Transverse colon (tissue), 4 donors: ENCODE measurements around the gene SNTG2. TPM values are rescaled to one million over a fixed set of nuclear protein-coding genes. Genes with fewer than 3 reads are reported as not detected.

ENCODE experiments used
- DNase-seq: peaks from one replicate; pipeline ENCODE4 v3.0.0-alpha.2; 2019
- H3K27ac ChIP-seq, 4 donors: fragments of 200-600 bp; sonication (generic); 2 replicates each; pipeline ENCODE4 v1.5.1; 2016 to 2018; ENCODE audit warnings: inconsistent platforms in 4 of 4
- H3K27me3 ChIP-seq: fragments of 200-600 bp; sonication (generic); 2 replicates; pipeline ENCODE4 v1.5.1; 2017; ENCODE audit warnings: inconsistent platforms
- H3K36me3 ChIP-seq, 4 donors: fragments of 200-600 bp; sonication (generic); 2 replicates each; pipeline ENCODE4 v1.5.1; 2017 to 2019; ENCODE audit warnings: inconsistent platforms in 4 of 4
- H3K4me1 ChIP-seq, 4 donors: fragments of 200-600 bp; sonication (generic); 2 replicates each; pipeline ENCODE4 v1.5.1; 2017 to 2020; ENCODE audit warnings: inconsistent platforms in 4 of 4
- H3K4me3 ChIP-seq, 4 donors: fragments of 200-600 bp; sonication (generic); 1 replicate in 1 of 4; 2 replicates in 3 of 4; pipeline versions ENCODE4 v1.5.1 to v1.6.1; 2017 to 2019; ENCODE audit warnings: inconsistent platforms in 4 of 4
- H3K9me3 ChIP-seq, 2 donors: fragments of 200-600 bp; sonication (generic); 2 replicates each; pipeline ENCODE4 v1.5.1; 2017 to 2019; ENCODE audit warnings: inconsistent platforms in 2 of 2
- EP300 ChIP-seq: sonication (generic); formaldehyde crosslinking; IDR thresholded peaks from one replicate; pipeline ENCODE4 v1.6.1; 2017; ENCODE audit warnings: antibody characterized with exemption, low read depth
- POLR2A ChIP-seq: fragments of 450-650 bp; IDR thresholded peaks from one replicate; pipeline ENCODE4 v1.6.1; 2016; ENCODE audit warnings: antibody characterized with exemption, mild to moderate bottlenecking, moderate library complexity
- POLR2AphosphoS5 ChIP-seq, 3 donors: sonication (generic); formaldehyde crosslinking; IDR thresholded peaks; one replicate each; pipeline ENCODE4 v1.6.1; 2016; ENCODE audit warnings: antibody characterized with exemption in 3 of 3
- WGBS, 2 donors: methylation state at CpG; one replicate each; pipeline ENCODE4 v1.1.5; 2018; ENCODE audit warnings: low coverage in 1 of 2; 5-methylcytosine and 5-hydroxymethylcytosine counted together
- in situ Hi-C, 4 donors: fragments of 200-750 bp; cut with MboI; loops; one replicate each; pipeline versions ENCODE4 v1.15.0 to v1.15.1; 2017; ENCODE audit warnings: low sequenced_read_pairs in 3 of 4, low pct_ligation_motif_present in 1 of 4, low pct_unique_long_range_greater_than_20kb in 1 of 4
- intact Hi-C: fragments of 100-400 bp; cut with DNase I; formaldehyde crosslinking; loops from one replicate; pipeline ENCODE4 v1.15.1; 2023; ENCODE audit warnings: low total_unique reads
- total RNA-seq, 4 donors: library from RNA; depleted of rRNA; stranded (reverse); fragments of >200 nt; gene quantifications; one replicate each; pipeline ENCODE4 v1.1.0, GENCODE V29; 2016
- TF ChIP-seq, protein P1 (sequence below), 5 experiments: fragments of 200-600 bp in 3 of 5; fragments of 450-650 bp in 2 of 5; sonication (generic) in 3 of 5; IDR thresholded peaks; 1 replicate in 2 of 5; 2 replicates in 3 of 5; pipeline ENCODE4 v1.5.1; 2016 to 2017; ENCODE audit warnings: antibody characterized with exemption in 5 of 5, inconsistent platforms in 3 of 5, mild to moderate bottlenecking in 2 of 5, moderate library complexity in 1 of 5

SNTG2 gene
- total RNA-seq, 4 donors from 2014 or later, result 0.55 to 4.9 (median 1.5) TPM

DNA sequence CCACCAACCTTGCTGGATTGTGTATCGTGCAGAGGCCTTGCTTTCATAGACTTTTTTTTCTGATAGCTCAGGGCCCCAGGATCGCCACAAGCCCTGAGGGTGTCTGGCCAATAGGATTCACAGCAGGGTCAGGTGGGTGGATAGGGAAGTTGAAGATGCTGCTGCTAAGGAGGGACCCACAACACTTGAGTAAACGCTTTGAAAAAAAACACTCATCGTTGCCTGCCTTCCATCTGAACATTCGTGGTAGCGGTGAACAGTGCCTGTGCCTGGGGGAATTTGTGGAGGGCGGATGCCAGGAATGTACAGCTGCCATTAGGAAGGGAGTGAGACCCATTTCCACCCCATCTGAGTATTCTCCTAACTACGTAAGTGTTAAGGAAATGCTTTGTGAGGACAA lies 358.0 kb downstream of the SNTG2 start:
- Histone ChIP-seq H3K4me3 (no peak overlapping the region), H3K36me3 (no peaks in the 10 kb centered on the region), H3K9me3 (no peaks in the 10 kb centered on the region), H3K27ac (no peak overlapping the region), H3K4me1 (no peaks in the 10 kb centered on the region), H3K27me3 (no peaks in the 10 kb centered on the region)
- 92% methylated on average over 8 of the region's 8 CpGs; no CpG with 5 or more reads in 1 of the 2 donors for WGBS, 2 donors
- intact Hi-C loops, result no loop called here
- no peak for DNase-seq
- in situ Hi-C loops, result no loop called here
- no peak for TF ChIP-seq POLR2AphosphoS5 (IDR thresholded peaks at IDR 0.05)
- TF ChIP-seq, protein P1, sequence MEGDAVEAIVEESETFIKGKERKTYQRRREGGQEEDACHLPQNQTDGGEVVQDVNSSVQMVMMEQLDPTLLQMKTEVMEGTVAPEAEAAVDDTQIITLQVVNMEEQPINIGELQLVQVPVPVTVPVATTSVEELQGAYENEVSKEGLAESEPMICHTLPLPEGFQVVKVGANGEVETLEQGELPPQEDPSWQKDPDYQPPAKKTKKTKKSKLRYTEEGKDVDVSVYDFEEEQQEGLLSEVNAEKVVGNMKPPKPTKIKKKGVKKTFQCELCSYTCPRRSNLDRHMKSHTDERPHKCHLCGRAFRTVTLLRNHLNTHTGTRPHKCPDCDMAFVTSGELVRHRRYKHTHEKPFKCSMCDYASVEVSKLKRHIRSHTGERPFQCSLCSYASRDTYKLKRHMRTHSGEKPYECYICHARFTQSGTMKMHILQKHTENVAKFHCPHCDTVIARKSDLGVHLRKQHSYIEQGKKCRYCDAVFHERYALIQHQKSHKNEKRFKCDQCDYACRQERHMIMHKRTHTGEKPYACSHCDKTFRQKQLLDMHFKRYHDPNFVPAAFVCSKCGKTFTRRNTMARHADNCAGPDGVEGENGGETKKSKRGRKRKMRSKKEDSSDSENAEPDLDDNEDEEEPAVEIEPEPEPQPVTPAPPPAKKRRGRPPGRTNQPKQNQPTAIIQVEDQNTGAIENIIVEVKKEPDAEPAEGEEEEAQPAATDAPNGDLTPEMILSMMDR (IDR thresholded peaks at IDR 0.05), result no peak
- no peak for TF ChIP-seq EP300
- TF ChIP-seq POLR2A, result no peak

DNA sequence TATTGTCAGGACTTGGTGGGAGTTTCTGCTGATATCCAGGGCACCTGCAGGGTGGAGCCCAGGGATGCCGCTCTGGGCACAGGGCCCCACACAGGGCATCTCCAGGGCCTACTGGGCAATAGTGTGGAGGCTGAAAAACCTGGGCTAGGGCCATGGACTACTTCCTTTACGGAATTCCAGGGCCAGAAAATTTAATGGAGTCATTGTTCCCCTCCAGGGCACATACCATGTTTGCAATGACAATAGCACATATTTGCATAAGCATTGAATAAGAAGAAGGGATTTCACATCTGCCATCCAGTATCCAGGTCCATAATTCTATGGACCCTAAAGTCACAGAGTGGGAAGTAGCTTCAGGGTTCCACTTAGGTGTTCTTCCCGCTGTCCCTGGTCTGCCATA lies 358.9 kb downstream of the SNTG2 start:
- Histone ChIP-seq H3K9me3 (no peaks in the 10 kb centered on the region), H3K4me3 (no peak overlapping the region), H3K27ac (no peak overlapping the region), H3K27me3 (no peaks in the 10 kb centered on the region), H3K36me3 (no peaks in the 10 kb centered on the region), H3K4me1 (no peaks in the 10 kb centered on the region)
- WGBS, 2 donors, result 94% methylated on average over 3 of the region's 3 CpGs; no CpG with 5 or more reads in 1 of the 2 donors
- TF ChIP-seq POLR2AphosphoS5 (IDR thresholded peaks at IDR 0.05) (no peak), POLR2A (no peak), EP300 (no peak)
- TF ChIP-seq, protein P1 (IDR thresholded peaks at IDR 0.05), result no peak
- in situ Hi-C loops, result no loop called here
- intact Hi-C loops, result no loop called here
- no peak for DNase-seq

DNA sequence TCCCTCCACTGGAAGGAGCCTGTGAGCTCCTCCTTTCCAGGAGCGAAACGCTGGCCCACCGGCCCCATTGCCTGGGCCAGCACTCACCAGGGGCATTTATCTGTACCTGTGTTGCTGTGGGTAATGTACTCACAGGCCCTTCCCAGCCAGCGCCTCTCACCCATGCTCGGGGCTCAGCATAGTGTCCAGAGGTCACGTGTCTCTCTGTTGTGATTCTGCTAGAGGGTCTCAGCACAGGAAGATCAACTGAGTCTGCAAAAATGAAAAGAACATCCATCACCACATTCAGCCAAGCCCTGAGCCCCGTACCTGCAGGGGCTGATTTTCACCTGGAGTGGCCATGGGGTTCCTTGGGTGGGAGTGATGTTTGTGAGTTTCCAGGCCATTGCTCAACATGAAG lies 359.6 kb downstream of the SNTG2 start:
- TF ChIP-seq, protein P1 (IDR thresholded peaks at IDR 0.05), result no peak
- TF ChIP-seq EP300, result no peak
- no peak for TF ChIP-seq POLR2A
- TF ChIP-seq POLR2AphosphoS5 (IDR thresholded peaks at IDR 0.05), result no peak
- no peak for DNase-seq
- intact Hi-C loops, result no loop called here
- in situ Hi-C loops, result no loop called here
- WGBS, 2 donors, result 77% methylated on average over 7 of the region's 7 CpGs; no CpG with 5 or more reads in 1 of the 2 donors
- H3K9me3 ChIP-seq, result no peaks in the 10 kb centered on the region
- H3K27ac ChIP-seq, result no peak overlapping the region
- H3K4me3 ChIP-seq, result no peak overlapping the region
- no peaks in the 10 kb centered on the region for H3K27me3 ChIP-seq
- H3K36me3 ChIP-seq, result no peaks in the 10 kb centered on the region
- H3K4me1 ChIP-seq, result no peaks in the 10 kb centered on the region

DNA sequence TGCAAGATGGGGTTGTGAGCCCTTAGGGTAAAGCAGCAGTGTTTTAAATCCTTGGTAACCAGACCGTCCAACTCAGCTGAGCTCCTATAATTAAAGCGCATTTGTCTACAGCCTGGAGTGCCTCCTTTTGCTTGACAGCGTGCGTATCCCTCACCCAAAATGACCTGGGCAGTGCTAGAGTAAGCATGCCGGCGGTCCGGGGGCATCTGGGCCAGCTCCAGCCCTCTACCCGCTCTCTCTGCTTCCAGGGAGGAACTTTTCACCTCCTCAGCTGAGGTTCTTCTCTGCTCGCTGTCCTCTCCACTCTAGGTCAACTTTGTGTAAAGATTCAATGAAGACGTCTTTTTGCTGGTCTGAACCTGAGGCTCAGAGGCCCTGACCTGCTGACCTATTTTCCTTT lies 360.2 kb downstream of the SNTG2 start:
- Histone ChIP-seq H3K4me1 (no peaks in the 10 kb centered on the region), H3K36me3 (no peaks in the 10 kb centered on the region), H3K4me3 (no peak overlapping the region), H3K27ac (no peak overlapping the region), H3K27me3 (no peaks in the 10 kb centered on the region), H3K9me3 (no peaks in the 10 kb centered on the region)
- TF ChIP-seq EP300 (no peak), POLR2AphosphoS5 (IDR thresholded peaks at IDR 0.05) (no peak), POLR2A (no peak)
- TF ChIP-seq, protein P1 (IDR thresholded peaks at IDR 0.05), result no peak
- WGBS, 2 donors, result 83% methylated on average over 10 of the region's 10 CpGs; no CpG with 5 or more reads in 1 of the 2 donors
- intact Hi-C loops (no loop called here), in situ Hi-C loops (no loop called here)
- DNase-seq, result no peak
